HG03354 (cell line): Measurements from ENCODE around the gene PGS1.

Experiments
- ATAC-seq: cut with Tn5 transposase; IDR thresholded peaks from one replicate; pipeline ENCODE4 v1.9.1; 2021; ENCODE audit warnings: mild to moderate bottlenecking; ENCODE audit not compliant: unreplicated experiment, poor library complexity, severe bottlenecking

PGS1 gene

GRCh38 chr17:78401246-78401645 lies 22.8 kb downstream of the PGS1 start:
- ATAC-seq, result no peak

DNA sequence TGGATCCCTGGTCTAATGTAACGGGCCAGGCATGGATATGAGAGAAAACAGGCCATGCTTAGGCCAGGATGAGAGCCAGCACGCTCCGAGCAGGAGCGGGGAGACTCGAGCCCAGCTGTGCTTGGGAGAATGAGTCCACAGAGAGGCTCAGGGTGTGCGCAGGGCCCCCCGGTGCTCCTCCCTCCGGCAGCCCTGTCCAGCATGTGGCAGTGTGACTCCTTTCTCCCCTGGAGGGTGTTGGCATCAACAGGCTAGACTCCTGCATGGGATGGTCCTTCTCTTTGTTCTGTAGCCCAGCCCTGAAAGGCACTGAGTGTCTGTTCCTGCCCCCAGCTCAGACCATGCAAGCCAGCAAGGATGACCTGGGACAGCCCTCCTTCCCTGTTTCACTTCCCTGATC lies 23.4 kb downstream of the PGS1 start:
- ATAC-seq, result no peak

DNA sequence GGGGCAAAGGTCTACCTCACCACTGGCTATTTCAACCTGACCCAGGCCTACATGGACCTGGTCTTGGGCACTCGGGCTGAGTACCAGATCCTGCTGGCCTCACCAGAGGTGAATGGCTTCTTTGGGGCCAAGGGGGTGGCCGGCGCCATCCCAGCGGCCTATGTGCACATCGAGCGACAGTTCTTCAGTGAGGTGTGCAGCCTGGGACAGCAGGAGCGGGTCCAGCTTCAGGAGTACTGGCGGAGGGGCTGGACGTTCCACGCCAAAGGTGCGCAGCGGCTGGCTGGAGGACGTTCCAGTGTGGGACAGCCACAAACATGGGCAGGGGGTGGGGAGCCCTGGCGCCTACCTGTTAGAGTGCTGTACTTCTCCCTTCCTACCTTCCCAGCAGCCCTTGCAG lies 25.4 kb downstream of the PGS1 start:
- no peak for ATAC-seq

GRCh38 chr17:78406396-78406795 lies 27.9 kb downstream of the PGS1 start:
- no peak for ATAC-seq

- no peak for ATAC-seq
Observed at GRCh38 chr17:78406920-78407319, 28.5 kb downstream of the PGS1 start.

DNA sequence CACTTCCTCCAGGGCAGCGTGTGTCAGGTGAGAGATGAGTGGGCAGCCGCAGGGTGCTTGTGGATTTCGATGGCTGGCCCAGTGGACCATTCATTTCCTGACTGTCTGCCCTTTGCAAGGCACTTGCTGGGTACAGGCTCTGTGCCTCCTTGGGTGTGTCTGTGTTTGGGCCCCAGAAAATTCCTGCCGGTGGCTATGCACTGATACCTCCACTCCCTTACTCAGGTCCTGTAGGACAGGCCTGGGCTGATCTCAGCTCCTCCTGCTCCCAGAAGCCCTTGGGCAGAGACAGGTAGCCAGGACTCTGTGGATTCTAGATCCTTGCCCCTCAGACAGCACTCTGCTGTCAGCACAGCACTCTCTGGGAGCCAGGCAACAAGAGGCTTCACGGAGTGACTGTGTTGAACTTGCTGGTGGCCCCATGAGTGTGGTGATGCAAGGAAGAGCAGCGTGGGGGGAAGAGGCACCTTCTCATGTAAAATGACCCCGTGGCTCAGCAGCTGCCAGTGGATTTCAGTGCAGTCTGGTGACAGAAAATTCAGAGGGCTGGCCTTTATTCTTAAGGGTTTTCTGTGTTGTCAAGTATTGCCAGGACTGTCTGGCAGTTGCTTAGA lies 29.0 kb downstream of the PGS1 start:
- no peak for ATAC-seq

GRCh38 chr17:78408476-78409050 lies 30.1 kb downstream of the PGS1 start:
- ATAC-seq, result no peak

DNA sequence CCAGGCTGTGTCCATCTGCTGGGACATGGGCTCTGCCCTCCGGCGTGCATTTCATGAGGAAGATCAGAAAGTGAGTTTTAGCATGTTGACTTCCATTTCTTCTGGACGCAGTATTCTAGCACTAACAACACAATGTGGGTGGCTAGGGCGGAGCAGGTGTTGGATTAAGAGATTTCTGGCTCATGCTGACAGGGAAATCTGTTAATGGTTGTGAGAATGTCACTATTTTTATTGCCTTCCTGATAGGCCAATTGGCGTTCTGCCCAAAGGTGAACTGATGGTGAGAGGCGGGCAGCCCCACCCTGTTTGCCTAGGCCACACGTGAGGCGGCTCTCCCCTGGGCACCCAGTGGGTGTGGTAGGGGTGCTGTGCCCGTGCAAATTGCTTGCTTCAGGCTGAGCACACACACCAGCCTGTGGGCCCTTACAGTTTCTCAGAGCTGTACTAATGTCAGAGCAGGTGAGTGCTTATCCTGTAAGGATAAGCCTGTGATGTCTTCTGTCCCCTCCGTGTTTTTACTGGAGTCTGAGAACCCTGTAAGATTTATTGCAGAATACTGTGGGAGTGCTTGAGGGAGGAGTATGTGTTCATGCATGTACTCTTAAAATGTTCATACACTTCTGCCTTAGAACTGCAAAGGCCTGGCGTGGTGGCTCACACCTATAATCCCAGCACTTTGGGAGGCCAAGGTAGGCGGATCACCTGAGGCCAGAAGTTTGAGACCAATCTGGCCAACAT lies 30.9 kb downstream of the PGS1 start:
- no peak for ATAC-seq

GRCh38 chr17:78411241-78411857 lies 32.9 kb downstream of the PGS1 start:
- ATAC-seq, result no peak

- no peak for ATAC-seq
Observed at GRCh38 chr17:78412403-78412802, 34.0 kb downstream of the PGS1 start.

DNA sequence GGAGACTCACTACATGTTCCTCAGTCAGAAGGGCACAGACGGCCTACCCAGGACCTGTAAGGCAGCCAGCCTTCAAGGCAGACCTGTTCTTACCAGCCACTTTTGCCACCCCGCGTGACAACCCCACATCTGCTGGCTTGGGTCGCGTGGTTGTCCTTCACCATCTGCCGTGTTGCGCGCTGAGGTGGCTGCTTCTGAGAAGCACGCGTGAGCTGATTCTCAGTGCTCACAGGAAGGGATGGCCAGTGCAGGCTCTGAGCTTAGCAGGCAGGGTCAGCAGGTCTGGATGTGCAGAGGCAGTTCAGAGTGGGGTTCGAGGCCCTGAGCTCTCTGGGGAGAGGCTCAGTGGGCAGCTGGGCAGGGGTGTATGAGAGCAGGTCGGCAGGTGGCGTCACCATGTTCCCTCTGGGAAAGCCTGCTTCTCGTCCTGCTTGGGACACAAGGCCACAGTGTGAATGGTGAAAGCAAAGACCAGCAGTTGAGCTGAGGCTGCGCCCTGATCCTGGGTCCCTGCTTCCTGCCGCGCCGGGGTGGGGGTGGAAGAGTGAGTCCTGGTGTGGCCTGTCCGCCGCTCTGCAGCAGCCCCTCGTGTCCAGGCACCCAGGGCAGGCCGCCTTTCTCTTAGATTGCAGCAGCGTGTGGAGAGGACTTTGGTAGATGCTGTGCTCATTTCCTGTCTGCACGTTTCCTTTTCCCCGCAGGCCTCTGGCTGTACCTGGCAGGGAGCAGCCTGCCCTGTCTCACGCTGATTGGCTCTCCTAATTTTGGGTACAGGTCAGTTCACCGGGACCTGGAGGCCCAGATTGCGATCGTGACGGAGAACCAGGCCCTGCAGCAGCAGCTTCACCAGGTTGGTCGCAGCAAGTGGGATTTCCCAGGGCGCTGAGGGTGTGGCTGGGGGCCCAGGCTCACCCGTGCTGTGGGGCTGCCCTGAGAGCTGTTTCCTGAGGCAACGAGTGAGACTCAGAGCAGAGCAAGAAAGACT lies 36.0 kb downstream of the PGS1 start:
- ATAC-seq, result no peak

- no peak for ATAC-seq
Observed at GRCh38 chr17:78415821-78416711, 37.6 kb downstream of the PGS1 start.

DNA sequence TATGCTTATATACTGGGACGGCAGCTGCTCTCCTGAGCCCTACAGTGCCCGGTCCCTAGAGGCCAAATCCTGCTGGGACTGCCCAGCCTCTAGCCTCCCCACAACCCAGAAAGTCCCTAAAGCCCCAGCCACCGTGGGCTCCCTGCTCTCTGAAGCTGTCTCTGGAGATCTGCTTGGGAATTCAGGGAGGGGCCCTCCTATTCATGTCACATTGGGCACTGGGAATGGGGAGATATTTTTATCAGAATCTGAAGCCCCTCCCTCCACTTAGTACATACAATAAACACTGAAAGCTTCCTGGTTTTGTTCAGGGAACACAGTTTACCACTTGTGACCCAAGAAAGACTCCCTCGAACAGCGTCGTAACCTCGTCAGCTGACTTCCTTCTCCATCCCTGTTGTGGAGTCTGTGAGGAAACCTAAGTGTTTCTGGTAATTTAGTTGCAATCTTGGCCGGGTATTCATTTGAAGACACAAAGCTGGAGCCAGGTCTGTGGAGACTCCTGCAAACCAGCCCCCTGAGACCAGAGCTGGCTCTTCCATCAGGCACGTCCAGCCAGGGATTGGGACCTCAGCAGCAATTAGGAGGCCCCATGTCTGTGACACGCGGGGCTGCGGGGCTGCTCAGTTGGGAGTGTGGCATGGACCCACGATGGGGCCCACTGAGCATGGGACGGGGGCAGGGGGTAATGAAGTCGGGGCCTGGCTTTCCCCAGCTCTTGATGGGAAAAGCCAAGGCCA lies 38.5 kb downstream of the PGS1 start:
- ATAC-seq, result no peak

DNA sequence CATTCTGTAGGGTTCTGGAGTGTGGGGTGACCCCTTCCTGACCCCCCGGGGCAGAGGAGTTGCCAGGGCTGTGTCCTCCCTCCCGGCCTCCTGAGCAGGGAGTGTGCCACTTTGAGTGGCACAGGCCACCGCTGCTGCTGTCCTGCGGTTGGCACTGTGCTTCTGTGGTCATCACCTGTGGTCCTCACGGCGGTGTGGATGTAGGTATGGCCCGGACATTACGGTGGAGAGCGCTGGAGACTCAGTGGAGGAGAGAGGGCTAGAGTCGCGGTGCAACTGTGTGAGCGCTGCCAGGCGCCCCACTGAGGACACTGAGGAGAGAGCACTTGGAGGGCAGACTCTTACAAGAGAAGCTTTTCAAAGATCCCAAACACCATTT lies 39.1 kb downstream of the PGS1 start:
- ATAC-seq, result no peak

GRCh38 chr17:78418326-78419026 lies 40.0 kb downstream of the PGS1 start:
- ATAC-seq, result no peak

DNA sequence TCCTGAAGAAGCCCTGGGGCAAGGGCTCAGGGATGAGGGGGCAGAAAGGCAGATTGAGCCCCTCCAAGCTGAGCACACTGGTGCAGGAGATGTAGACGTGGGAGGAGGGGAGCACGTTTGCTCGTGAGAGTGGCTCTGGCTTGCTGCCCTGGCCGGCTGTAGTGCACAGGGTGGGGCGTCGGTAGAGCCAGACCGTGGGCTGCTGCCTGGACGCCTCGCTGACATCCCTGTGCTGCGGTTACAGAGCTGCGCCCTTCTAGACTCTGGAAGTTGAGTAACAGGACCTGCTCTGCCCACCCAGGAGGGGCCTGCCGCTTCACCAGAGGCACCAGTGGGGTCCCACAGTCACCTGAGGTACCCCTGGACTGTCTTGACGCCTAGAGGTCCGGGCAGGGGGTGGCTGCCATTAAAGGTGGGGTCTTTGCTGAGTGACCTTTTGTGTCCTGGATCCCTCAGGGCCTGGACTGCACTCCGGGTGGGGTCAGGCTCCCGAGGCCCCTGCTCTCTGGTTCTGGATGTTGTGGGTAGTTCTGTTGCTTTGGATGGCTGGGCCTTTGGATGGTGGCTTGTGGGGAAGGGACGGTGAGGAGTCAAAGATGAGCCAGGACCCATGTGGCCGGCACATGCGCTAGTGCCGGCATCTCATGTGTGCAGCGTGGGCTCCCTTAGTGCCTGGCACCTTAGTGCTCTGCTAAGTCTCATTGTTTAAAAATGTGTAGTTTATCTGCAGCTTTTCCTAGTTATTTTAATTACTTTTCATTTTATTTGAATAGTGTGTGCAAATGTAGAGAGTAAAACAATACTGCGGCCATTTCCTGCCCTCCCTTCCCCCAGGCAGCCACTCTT lies 41.7 kb downstream of the PGS1 start:
- no peak for ATAC-seq

GRCh38 chr17:78421084-78421533 lies 42.7 kb downstream of the PGS1 start:
- ATAC-seq, result no peak
